Stimulated activated naive CD8-positive, alpha-beta T cell treated with anti-CD3 and anti-CD28 coated beads, Interleukin-15, amount 100 ng/mL, for 72 hours (primary cell): ENCODE measurements around the gene LMOD2.
A peak's percentile ranks its signal among the peaks of the same experiment; 100 is the strongest.

Experiments
- ATAC-seq: fragments of 150-1000 bp; cut with Tn5 transposase; 2 replicates; pipeline ENCODE4 v1.10.0; 2021; ENCODE audit warnings: mild to moderate bottlenecking, moderate library complexity
- DNase-seq, 2 donors: peaks; one replicate each; pipeline ENCODE4 v3.0.0; 2021 to 2022
- H3K27ac Mint-ChIP-seq, 2 donors: one replicate each; pipeline ENCODE4 v1.8.0; 2022; ENCODE audit warnings: mild to moderate bottlenecking in 2 of 2, mixed read lengths in 2 of 2, moderate library complexity in 2 of 2
- H3K27me3 Mint-ChIP-seq: one replicate; pipeline ENCODE4 v1.8.0; 2022; ENCODE audit warnings: mixed read lengths
- H3K4me1 Mint-ChIP-seq: one replicate; pipeline ENCODE4 v1.8.0; 2022; ENCODE audit warnings: mild to moderate bottlenecking, mixed read lengths
- H3K4me3 Mint-ChIP-seq, 2 donors: one replicate each; pipeline ENCODE4 v1.8.0; 2022; ENCODE audit warnings: mild to moderate bottlenecking in 2 of 2, mixed read lengths in 2 of 2, moderate library complexity in 1 of 2
- H3K9me3 Mint-ChIP-seq, 2 donors: one replicate each; pipeline ENCODE4 v1.8.0; 2022; ENCODE audit warnings: mixed read lengths in 2 of 2

Gene LMOD2

GRCh38 chr7:123657304-123657685, 1.6 kb downstream of the LMOD2 start:
- Mint-ChIP-seq H3K27ac (no peak overlapping the region), H3K4me3 (no peak overlapping the region), H3K9me3 (no peaks in the 10 kb centered on the region), H3K4me1 (no peaks in the 10 kb centered on the region), H3K27me3 (peaks cover 47% of the 10 kb centered on the region)
- DNase-seq (no peak), ATAC-seq (no peak)

GRCh38 chr7:123658023-123658422, 2.4 kb downstream of the LMOD2 start:
- Mint-ChIP-seq H3K27ac (no peak overlapping the region), H3K4me1 (no peaks in the 10 kb centered on the region), H3K27me3 (peaks cover 54% of the 10 kb centered on the region), H3K9me3 (no peaks in the 10 kb centered on the region), H3K4me3 (no peak overlapping the region)
- no peak for ATAC-seq
- DNase-seq, result no peak

- peak overlapping the region in 1 of 2 donors; percentile 1 for H3K27ac Mint-ChIP-seq
- H3K4me1 Mint-ChIP-seq, result no peaks in the 10 kb centered on the region
- H3K9me3 Mint-ChIP-seq, result no peaks in the 10 kb centered on the region
- DNase-seq (no peak), ATAC-seq (no peak)
- no peak overlapping the region for H3K4me3 Mint-ChIP-seq
- peaks cover 60% of the 10 kb centered on the region for H3K27me3 Mint-ChIP-seq
Measured at GRCh38 chr7:123660514-123661354, 5.1 kb downstream of the LMOD2 start.

GRCh38 chr7:123661765-123662164, 6.1 kb downstream of the LMOD2 start:
- no peak for DNase-seq
- H3K9me3 Mint-ChIP-seq, result no peaks in the 10 kb centered on the region
- no peaks in the 10 kb centered on the region for H3K4me1 Mint-ChIP-seq
- H3K27ac Mint-ChIP-seq, result peak overlapping the region; percentile 1 to 65
- ATAC-seq, result no peak
- peaks cover 58% of the 10 kb centered on the region for H3K27me3 Mint-ChIP-seq
- no peak overlapping the region for H3K4me3 Mint-ChIP-seq

- H3K4me1 Mint-ChIP-seq, result no peaks in the 10 kb centered on the region
- no peak overlapping the region for H3K4me3 Mint-ChIP-seq
- H3K27me3 Mint-ChIP-seq, result peaks cover 58% of the 10 kb centered on the region
- no peak for DNase-seq
- no peaks in the 10 kb centered on the region for H3K9me3 Mint-ChIP-seq
- no peak for ATAC-seq
- no peak overlapping the region for H3K27ac Mint-ChIP-seq
Measured at GRCh38 chr7:123662293-123662692, 6.6 kb downstream of the LMOD2 start.

- Mint-ChIP-seq H3K9me3 (no peaks in the 10 kb centered on the region), H3K27ac (no peak overlapping the region), H3K4me1 (no peaks in the 10 kb centered on the region), H3K27me3 (peaks cover 58% of the 10 kb centered on the region), H3K4me3 (no peak overlapping the region)
- no peak for DNase-seq
- ATAC-seq, result no peak
Measured at GRCh38 chr7:123662755-123663154, 7.1 kb downstream of the LMOD2 start.

- Mint-ChIP-seq H3K4me3 (no peak overlapping the region), H3K4me1 (no peaks in the 10 kb centered on the region), H3K9me3 (no peaks in the 10 kb centered on the region), H3K27me3 (peaks cover 56% of the 10 kb centered on the region), H3K27ac (no peak overlapping the region)
- DNase-seq (no peak), ATAC-seq (no peak)
Measured at GRCh38 chr7:123663200-123663599, 7.5 kb downstream of the LMOD2 start.

- H3K9me3 Mint-ChIP-seq, result no peaks in the 10 kb centered on the region
- H3K27me3 Mint-ChIP-seq, result peaks cover 39% of the 10 kb centered on the region
- H3K4me3 Mint-ChIP-seq, result no peak overlapping the region
- H3K4me1 Mint-ChIP-seq, result no peaks in the 10 kb centered on the region
- H3K27ac Mint-ChIP-seq, result no peak overlapping the region
- ATAC-seq (no peak), DNase-seq (no peak)
Measured at GRCh38 chr7:123665157-123665556, 9.5 kb downstream of the LMOD2 start.

GRCh38 chr7:123665896-123666295, 10.2 kb downstream of the LMOD2 start:
- no peak overlapping the region for H3K27ac Mint-ChIP-seq
- no peak overlapping the region for H3K4me3 Mint-ChIP-seq

GRCh38 chr7:123666492-123666891, 10.8 kb downstream of the LMOD2 start:
- ATAC-seq (no peak), DNase-seq (no peak)
- no peak overlapping the region for H3K4me3 Mint-ChIP-seq
- no peaks in the 10 kb centered on the region for H3K4me1 Mint-ChIP-seq
- H3K27me3 Mint-ChIP-seq, result peaks cover 27% of the 10 kb centered on the region
- no peaks in the 10 kb centered on the region for H3K9me3 Mint-ChIP-seq
- H3K27ac Mint-ChIP-seq, result no peak overlapping the region

More at GRCh38 chr7:123665896-123666295, 10.2 kb downstream of the LMOD2 start:
- ATAC-seq (no peak), DNase-seq (no peak)
- no peaks in the 10 kb centered on the region for H3K4me1 Mint-ChIP-seq
- peaks cover 33% of the 10 kb centered on the region for H3K27me3 Mint-ChIP-seq
- H3K9me3 Mint-ChIP-seq, result no peaks in the 10 kb centered on the region

GRCh38 chr7:123669485-123669884, 13.8 kb downstream of the LMOD2 start:
- peaks cover 10% of the 10 kb centered on the region for H3K27me3 Mint-ChIP-seq
- no peak for DNase-seq
- H3K4me3 Mint-ChIP-seq, result no peak overlapping the region
- no peak for ATAC-seq
- H3K27ac Mint-ChIP-seq, result no peak overlapping the region
- H3K4me1 Mint-ChIP-seq, result no peaks in the 10 kb centered on the region
- H3K9me3 Mint-ChIP-seq, result no peaks in the 10 kb centered on the region

GRCh38 chr7:123673137-123673732, 17.6 kb downstream of the LMOD2 start:
- no peak overlapping the region for H3K4me3 Mint-ChIP-seq
- no peak for ATAC-seq

GRCh38 chr7:123673752-123674398, 18.2 kb downstream of the LMOD2 start:
- DNase-seq (no peak), ATAC-seq (no peak)
- Mint-ChIP-seq H3K4me3 (no peak overlapping the region), H3K27me3 (no peaks in the 10 kb centered on the region), H3K4me1 (no peaks in the 10 kb centered on the region), H3K9me3 (no peaks in the 10 kb centered on the region), H3K27ac (no peak overlapping the region)

More at GRCh38 chr7:123673137-123673732, 17.6 kb downstream of the LMOD2 start:
- no peaks in the 10 kb centered on the region for H3K27me3 Mint-ChIP-seq
- no peaks in the 10 kb centered on the region for H3K9me3 Mint-ChIP-seq
- no peaks in the 10 kb centered on the region for H3K4me1 Mint-ChIP-seq
- H3K27ac Mint-ChIP-seq, result peak overlapping the region in 1 of 2 donors; percentile 41
- DNase-seq, result no peak

GRCh38 chr7:123674399-123675180, 18.9 kb downstream of the LMOD2 start:
- no peak for ATAC-seq
- no peak for DNase-seq
- Mint-ChIP-seq H3K4me1 (no peaks in the 10 kb centered on the region), H3K9me3 (no peaks in the 10 kb centered on the region), H3K27me3 (no peaks in the 10 kb centered on the region), H3K27ac (no peak overlapping the region), H3K4me3 (no peak overlapping the region)

GRCh38 chr7:123675181-123675473, 19.5 kb downstream of the LMOD2 start:
- no peaks in the 10 kb centered on the region for H3K4me1 Mint-ChIP-seq
- H3K27me3 Mint-ChIP-seq, result no peaks in the 10 kb centered on the region
- no peak for ATAC-seq
- no peak for DNase-seq
- H3K27ac Mint-ChIP-seq, result no peak overlapping the region
- no peaks in the 10 kb centered on the region for H3K9me3 Mint-ChIP-seq
- H3K4me3 Mint-ChIP-seq, result no peak overlapping the region
